HG02981 (cell line): ENCODE measurements around the gene NAT16.
"Not testable (repeated sequence)": the region's sequence is repeated elsewhere in the genome, so short reads cannot be mapped to it uniquely, and the experiment has no call there.

ENCODE experiments used
- ATAC-seq: cut with Tn5 transposase; IDR thresholded peaks from one replicate; pipeline ENCODE4 v1.9.1; 2021; ENCODE audit warnings: mild to moderate bottlenecking, moderate library complexity; ENCODE audit not compliant: unreplicated experiment

NAT16 gene

DNA sequence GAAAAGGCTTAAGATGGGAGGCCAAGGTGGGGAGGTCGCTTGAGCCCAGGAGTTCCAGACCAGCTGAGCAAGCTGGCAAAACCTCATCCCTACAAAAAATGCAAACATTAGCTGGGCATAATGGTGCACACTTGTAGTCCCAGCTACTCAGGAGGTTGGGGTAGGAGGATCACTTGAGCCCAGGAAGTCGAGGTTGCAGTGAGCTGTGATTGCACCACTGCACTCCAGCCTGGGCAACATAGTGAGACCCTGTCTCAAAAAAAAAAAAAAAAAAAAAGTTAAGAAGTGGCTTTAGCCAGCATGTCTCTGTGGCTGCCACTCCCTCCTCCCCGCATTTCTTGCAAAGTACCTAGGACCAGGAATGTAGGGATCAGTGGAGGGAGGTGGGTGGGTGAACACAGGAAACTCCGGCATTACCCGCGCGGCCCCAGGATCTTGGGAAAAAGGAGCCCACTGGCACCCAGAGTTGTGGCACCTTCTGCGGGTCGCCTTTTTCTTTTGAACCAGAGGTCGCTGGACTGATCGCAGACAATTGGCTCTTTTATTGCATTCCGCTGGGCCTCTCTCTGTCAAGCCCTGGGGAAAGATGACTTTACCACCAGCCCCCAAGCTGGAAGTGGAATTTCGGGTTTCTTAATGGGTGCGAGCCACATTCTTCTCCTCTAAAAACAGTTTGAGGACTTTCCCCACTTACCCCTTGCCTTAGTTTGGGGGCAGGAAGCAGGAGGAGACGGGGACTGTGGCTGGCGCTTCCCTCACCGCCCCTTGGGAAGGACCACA is 18.2 kb downstream of the NAT16 start:
- ATAC-seq = no peak

DNA sequence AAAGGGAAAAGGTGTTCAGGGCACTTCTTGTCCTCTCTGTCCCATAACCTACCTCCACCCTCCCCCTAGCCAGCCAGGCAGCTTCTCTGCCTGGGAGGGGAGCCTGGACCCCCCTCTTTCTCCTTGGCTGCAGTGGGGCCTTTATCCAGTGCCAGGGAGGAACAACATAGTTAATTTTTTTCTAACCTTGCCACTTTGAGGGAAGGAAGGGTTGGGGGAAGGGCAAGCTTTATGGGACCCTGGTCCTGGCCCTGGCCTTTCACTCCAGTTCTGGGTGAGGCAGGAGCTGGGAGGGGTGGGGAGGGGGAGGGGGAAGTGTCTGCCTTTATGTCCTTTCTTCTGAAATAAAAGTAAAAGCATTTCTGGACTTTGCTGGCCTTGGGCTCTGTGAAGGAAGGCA is 19.2 kb downstream of the NAT16 start:
- no peak for ATAC-seq

GRCh38 chr7:101159696-101160674 is 20.1 kb downstream of the NAT16 start:
- ATAC-seq = no peak

DNA sequence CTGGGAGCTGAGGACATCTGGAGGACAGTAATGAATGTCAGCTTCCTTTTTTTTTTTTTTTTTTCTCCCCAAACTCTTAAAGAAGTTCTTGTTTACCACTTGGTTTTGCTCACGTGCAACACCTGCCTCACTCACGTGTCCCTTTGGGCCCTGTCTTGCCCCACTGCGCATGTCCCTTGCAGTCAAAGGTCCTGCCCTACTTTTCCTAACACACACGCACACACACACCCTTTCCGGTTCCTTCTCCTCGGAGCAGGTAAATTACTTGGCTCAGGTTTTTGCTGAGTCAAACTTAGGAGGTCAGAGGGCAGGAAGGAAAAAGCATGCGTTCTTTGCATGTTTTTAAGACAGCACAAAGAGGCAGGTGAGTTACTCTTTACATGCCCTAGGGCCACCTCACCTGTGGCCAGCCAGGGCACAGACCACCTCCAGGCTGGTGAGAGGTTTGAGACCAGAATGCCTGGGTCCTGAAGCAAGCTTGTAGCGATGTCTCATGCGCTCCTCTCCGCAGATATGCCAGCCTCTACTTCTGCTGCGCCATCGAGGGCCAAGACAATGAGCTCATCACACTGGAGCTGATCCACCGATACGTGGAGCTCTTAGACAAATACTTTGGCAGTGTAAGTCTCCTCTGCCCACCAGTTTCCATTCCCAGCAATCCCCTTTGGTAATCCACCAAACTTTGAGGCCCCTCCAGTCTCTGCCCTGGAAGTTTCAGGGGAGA is 23.1 kb downstream of the NAT16 start:
- ATAC-seq = no peak

DNA sequence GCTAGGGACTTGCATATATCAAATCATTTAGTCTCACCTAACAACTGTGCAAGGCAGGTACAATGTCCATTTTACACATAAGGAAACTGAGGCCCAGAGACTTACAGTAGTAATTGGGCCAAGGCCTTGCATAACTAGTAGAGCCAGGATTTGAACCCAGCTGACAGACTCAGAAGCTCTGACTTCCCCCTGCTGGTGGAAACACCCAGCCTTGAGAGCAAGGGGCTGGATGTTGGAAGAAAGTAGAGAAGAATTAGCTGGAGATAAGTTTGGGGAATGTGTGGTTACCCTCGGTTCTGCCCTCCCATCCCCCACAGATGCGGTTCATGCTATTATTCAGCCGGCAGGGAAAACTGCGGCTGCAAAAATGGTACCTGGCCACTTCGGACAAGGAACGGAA is 23.8 kb downstream of the NAT16 start:
- ATAC-seq = no peak

DNA sequence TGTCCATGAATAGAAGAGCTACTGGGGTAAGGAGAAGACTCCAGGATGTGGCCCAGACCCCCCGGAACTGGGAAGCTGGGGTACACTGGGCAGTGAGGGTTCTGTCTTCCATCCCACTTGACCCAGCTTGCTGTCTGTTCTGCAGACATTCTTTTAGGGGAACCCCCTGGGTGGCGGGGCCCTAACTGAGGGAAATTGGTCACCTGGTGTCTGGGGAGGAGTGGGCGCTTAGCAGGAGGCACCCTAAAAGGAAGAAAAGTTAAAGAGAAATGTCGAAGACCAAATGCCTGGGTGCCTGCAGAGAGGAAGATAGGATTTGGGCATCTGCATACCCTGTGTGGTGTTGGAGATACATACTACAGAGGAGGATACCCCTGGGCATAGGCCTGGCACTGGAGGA is 24.8 kb downstream of the NAT16 start:
- ATAC-seq = no peak

GRCh38 chr7:101154693-101155102 is 25.4 kb downstream of the NAT16 start:
- peak; percentile 8 for ATAC-seq

- ATAC-seq = peak; percentile 74
These were observed 26.0 kb downstream of the NAT16 start, which contains the start of gene AP1S1 for GRCh38 chr7:101153969-101154692. AP1S1 (plus strand) TSS chr7:101154476; CDS start chr7:101154515, 39 bp downstream.

DNA sequence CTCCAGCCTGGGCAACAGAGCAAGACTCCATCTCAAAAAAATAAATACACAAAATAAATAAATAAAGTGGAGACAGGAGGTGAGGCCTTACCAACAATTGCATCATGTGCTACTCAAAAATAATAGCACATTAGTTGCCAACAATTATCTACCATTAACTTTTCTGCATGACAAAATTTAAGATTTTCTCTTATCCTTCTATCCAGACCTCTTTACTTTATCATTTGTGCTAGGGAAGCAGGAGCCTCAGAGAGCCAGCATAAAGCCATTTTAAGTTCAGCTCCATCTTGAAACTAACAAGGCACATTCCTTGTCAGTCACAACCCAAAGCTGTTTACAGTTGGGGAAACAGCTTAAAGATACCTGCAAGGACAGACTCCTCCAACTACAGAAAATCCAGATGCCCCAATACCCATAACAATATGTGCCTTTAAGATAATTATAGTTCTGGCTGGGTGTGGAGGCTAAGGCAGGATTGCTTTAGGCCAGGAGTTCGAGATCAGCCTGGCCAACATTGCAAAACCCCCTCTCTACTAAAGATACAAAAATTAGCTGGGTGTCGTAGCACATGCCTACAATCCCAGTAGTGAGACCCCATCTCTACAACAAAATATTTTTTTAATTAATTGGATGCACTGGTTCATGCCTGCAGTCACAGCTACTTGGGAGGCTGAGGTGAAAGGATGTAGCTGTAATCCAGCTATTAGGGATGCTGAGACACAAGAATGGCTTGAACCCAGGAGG is 28.0 kb downstream of the NAT16 start:
- ATAC-seq = no peak

DNA sequence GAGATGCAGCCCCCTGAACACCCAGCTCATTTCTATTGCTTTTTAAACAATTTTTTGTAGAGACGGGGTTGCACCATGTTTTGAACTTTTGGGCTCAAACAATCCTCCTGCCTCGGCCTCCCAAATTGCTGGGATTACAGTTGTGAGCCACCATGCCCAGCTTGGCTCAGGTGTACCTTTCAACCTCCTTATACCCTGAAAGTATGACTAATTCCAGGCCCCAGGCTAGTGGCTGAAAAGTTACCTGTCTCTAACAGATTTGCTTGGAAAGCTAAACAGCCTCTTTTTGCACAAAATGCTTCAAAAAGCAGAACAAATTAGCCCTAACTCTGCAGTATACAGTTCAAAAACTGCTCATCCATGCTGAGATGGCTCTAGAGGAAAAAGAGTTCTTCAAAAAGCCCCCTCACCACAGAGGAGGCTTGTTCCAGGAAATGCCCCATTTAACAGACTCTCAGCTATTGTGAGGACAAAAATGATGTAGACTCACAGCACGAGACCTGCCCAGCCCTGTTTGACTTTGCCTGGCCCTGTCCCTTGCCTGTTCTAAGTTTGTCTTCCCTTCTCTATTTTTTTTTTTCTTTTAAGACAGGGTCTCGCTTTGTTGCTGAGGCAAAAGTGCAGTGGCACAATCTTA is 39.2 kb downstream of the NAT16 start:
- ATAC-seq = no peak

DNA sequence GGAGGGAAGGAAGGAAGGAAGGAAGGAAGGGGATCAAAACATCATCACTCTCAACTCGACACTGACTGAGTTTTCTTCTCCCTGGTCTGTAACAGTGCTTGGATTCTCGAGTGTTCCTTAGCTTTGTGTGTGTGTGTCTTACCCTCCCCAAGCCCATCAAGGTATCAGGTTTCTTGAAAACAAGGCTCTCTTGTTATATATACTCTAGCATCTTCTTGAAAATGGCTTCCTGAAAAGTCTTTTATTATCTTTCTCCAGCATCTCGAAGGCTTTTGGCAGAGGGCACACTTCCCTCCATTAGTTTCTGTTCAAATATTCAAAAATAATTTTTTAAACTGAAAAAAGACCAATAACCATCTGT is 39.8 kb downstream of the NAT16 start:
- ATAC-seq = no peak

GRCh38 chr7:101138213-101138870 is 41.8 kb downstream of the NAT16 start:
- ATAC-seq = peak; percentile 73

DNA sequence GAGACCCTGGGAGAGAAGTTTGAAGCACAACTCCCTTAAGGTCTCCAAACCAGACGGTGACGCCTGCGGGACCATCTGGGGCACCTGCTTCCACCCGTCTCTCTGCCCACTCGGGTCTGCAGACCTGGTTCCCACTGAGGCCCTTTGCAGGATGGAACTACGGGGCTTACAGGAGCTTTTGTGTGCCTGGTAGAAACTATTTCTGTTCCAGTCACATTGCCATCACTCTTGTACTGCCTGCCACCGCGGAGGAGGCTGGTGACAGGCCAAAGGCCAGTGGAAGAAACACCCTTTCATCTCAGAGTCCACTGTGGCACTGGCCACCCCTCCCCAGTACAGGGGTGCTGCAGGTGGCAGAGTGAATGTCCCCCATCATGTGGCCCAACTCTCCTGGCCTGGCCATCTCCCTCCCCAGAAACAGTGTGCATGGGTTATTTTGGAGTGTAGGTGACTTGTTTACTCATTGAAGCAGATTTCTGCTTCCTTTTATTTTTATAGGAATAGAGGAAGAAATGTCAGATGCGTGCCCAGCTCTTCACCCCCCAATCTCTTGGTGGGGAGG is 42.4 kb downstream of the NAT16 start:
- ATAC-seq = no peak

DNA sequence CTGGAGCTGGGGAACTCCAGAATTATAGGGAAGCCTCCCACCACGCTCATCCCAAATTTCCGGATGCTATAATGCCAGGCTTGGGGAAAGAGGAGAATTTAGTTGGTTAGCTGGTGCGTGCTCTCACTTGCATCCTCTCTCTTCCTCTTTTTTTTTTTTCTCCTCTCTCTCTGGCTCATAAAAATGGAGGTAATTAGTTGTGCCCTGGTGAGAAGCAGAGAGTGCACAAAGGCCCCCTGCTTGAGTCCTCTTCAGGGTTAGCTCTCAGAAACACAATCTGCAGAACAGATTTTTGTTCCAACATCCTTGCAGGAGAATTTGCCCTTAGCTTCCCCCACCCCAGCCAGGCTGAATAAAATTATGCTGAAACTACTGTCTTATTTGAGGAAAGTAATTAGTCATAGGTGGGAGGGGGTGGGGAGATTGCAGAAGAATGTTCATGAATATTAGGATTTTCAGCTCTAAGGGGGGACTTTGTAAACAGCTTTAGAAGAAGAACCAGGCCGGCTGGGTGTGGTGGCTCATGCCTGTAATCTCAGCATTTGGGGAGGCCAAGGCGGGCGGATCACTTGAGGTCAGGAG is 45.6 kb downstream of the NAT16 start:
- ATAC-seq = no peak

DNA sequence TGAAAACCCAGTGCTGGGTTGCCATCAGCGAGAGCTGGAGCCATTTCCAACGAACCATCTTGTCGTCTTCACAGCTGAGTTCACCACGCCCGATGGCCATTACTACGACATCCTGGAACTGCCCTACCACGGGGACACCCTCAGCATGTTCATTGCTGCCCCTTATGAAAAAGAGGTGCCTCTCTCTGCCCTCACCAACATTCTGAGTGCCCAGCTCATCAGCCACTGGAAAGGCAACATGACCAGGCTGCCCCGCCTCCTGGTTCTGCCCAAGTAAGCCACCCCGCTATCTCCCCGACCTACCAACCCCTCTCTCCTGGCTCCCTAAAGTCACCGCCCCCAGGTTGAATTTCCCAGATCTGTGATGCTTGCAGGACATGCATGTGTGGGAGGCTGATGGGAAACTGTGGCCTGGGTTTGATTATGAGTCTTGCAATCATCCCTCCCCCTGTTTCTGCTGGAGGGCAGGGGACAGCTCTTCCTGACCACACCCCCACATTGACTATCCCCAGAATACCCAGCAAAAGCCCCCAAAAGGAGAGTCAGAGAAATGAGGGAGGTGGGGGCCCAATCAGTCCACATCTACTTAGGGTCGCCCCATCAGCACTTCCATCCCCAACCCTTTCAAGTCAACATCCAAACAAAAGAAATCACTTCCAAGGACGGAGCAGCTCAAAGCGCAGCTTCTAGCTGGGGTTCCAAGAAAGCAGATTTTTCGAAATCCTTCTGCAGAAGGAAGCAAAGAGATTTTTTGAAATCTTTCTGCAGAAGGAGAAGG is 46.3 kb downstream of the NAT16 start:
- ATAC-seq = no peak

- ATAC-seq = not testable (repeated sequence)
These were observed 47.2 kb downstream of the NAT16 start for GRCh38 chr7:101132626-101133600.
